ENCODE measurements around the gene WDR64. TPM values are rescaled to one million over a fixed set of nuclear protein-coding genes. Genes with fewer than 3 reads are reported as not detected.

Gene WDR64
- total and polyA plus RNA-seq, 2 of the 13 experiments (the other 11 are each of a cell fraction or from before 2014, with no cell fraction given) = not detected

- TF ChIP-seq ZNF580 (CRISPR knock-in tag; IDR thresholded peaks at IDR 0.05; ENCODE audit: borderline replicate concordance, low read depth) = no peak
- no peak for TF ChIP-seq NFYB (CRISPR knock-in tag; IDR thresholded peaks at IDR 0.05)
- TF ChIP-seq ZNF577 (CRISPR knock-in tag; IDR thresholded peaks at IDR 0.05; ENCODE audit: borderline replicate concordance, low read depth) = no peak
- no peak for TF ChIP-seq RNF2 (conservative IDR thresholded peaks at IDR 0.05; ENCODE audit: low read depth)
Measured at GRCh38 chr1:241714321-241715218, 62.5 kb downstream of the WDR64 start (continued).

GRCh38 chr1:241715435-241715834 is 63.4 kb downstream of the WDR64 start:
- CTCF ChIA-PET (ENCODE audit: low intra/inter-chr PET ratio, low total read pairs) = no interaction called here
- in situ Hi-C loops (cut with HindIII; ENCODE audit: extremely low pct_ligation_motif_present, low pct_unique_long_range_greater_than_20kb) = no loop called here
- no peak for DNase-seq (ENCODE audit: low spot score)
- H3K9ac ChIP-seq (ENCODE audit: insufficient read depth, low read depth, low read length) = no peak overlapping the region
- no TSS peak for BruUV-seq (replicated peaks)
- no peak for ATAC-seq
- 7% methylated on average over 3 of the region's 3 CpGs for WGBS (ENCODE audit: low lambda C conversion rate)
- H3K4me1 ChIP-seq (ENCODE audit: insufficient read depth, low read length) = no peaks in the 10 kb centered on the region
- no peaks in the 10 kb centered on the region for H4K20me1 ChIP-seq (ENCODE audit: insufficient read depth, low read length)
- H3K27me3 ChIP-seq (ENCODE audit: control insufficient read depth in 1 of 2, insufficient read depth in 2 of 2, low read length in 2 of 2) = no peaks in the 10 kb centered on the region; a peak in 1 of 5 replicates
- H3K79me2 ChIP-seq (ENCODE audit: insufficient read depth, low read length) = no peaks in the 10 kb centered on the region
- no peak overlapping the region for H3K27ac ChIP-seq (ENCODE audit: extremely low read length, insufficient read depth, low read length)
- H2AFZ ChIP-seq (ENCODE audit: low read length) = no peak overlapping the region
- no peak overlapping the region for H3K4me3 ChIP-seq (replicated peaks in 1 of 3; ENCODE audit: insufficient read depth in 1 of 3, low read depth in 2 of 3, low read length in 3 of 3)
- no peaks in the 10 kb centered on the region for H3K9me3 ChIP-seq (ENCODE audit: low read length)
- POLR2A ChIA-PET = no interaction called here
- FAIRE-seq = no peak
- H3K4me2 ChIP-seq (ENCODE audit: low read depth, low read length) = no peak overlapping the region
- no peaks in the 10 kb centered on the region for H3K36me3 ChIP-seq (replicated peaks in 1 of 2; ENCODE audit: control insufficient read depth in 1 of 2, insufficient read depth in 2 of 2, low read length in 2 of 2)
- intact Hi-C loops (cut with micrococcal nuclease; ENCODE audit: unreplicated experiment) = no loop called here
- TF ChIP-seq ZNF30 (CRISPR knock-in tag; IDR thresholded peaks at IDR 0.05) (no peak), ZNF281 (CRISPR knock-in tag; IDR thresholded peaks at IDR 0.05; ENCODE audit: borderline replicate concordance) (no peak), ARID5B (CRISPR knock-in tag; IDR thresholded peaks at IDR 0.05) (no peak), PHF21A (CRISPR knock-in tag; IDR thresholded peaks at IDR 0.05) (no peak), SMC3 (IDR thresholded peaks at IDR 0.05; ENCODE audit: low read length) (no peak), SRY (CRISPR knock-in tag; IDR thresholded peaks at IDR 0.05) (no peak), PAWR (CRISPR knock-in tag; IDR thresholded peaks at IDR 0.05; ENCODE audit: borderline replicate concordance) (no peak), ZNF512B (CRISPR knock-in tag; IDR thresholded peaks at IDR 0.05; ENCODE audit: borderline replicate concordance) (no peak)
